ENCODE data around the gene AP1AR. TPM values are rescaled to one million over a fixed set of nuclear protein-coding genes. Genes with fewer than 3 reads are reported as not detected.

AP1AR gene
- total RNA-seq, 4 donors from 2014 or later: 13.2 to 22.6 (median 15.3) TPM

- no peak for DNase-seq (ENCODE audit: low spot score)
- TF ChIP-seq, protein P1, sequence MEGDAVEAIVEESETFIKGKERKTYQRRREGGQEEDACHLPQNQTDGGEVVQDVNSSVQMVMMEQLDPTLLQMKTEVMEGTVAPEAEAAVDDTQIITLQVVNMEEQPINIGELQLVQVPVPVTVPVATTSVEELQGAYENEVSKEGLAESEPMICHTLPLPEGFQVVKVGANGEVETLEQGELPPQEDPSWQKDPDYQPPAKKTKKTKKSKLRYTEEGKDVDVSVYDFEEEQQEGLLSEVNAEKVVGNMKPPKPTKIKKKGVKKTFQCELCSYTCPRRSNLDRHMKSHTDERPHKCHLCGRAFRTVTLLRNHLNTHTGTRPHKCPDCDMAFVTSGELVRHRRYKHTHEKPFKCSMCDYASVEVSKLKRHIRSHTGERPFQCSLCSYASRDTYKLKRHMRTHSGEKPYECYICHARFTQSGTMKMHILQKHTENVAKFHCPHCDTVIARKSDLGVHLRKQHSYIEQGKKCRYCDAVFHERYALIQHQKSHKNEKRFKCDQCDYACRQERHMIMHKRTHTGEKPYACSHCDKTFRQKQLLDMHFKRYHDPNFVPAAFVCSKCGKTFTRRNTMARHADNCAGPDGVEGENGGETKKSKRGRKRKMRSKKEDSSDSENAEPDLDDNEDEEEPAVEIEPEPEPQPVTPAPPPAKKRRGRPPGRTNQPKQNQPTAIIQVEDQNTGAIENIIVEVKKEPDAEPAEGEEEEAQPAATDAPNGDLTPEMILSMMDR (IDR thresholded peaks at IDR 0.05): no peak
- no peak for ATAC-seq (ENCODE audit: low FRiP score)
Observed at GRCh38 chr4:112210777-112211176, 20.8 kb upstream of the AP1AR start.

DNA sequence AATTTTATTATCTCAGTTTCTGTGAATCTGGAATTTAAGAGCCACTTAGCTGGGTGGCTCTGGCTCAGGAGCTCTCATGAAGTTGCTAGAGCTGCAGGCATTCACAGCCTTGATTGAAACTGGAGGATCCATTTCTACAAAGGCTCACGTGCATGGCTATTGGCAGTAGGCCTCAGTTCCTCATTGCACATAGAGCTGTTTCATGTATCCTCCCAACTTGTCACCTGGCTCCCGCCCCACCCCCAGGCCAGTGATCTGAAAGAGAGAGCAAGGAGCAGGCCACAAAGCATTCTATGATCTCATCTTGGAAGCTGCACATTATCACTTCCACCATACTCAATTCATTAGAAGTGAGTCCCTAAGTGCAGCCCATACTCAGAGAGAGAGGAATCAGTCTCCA, 18.5 kb upstream of the AP1AR start:
- TF ChIP-seq, protein P1 (IDR thresholded peaks at IDR 0.05): no peak
- ATAC-seq (ENCODE audit: low FRiP score) (no peak), DNase-seq (ENCODE audit: low spot score) (no peak)

DNA sequence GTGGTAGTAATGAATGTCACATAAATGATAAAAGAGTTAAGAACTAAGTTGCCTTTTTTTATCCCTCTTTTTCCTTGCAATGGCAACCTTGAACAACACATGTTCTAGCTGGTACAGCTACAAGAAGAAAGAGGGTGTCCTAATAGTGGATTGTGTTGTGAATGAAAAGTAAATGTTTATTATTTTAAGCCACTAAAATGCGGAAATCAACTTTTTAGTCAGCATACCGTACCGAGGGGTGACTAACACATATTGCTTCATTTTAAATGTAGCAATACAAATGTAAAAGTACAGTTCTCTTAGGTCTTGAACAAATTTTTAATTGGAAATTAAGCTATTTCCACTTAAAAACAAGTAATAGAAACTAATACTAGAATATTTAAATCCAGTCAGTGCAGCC, 17.7 kb upstream of the AP1AR start:
- TF ChIP-seq, protein P1 (IDR thresholded peaks at IDR 0.05): no peak
- DNase-seq (ENCODE audit: low spot score) (no peak), ATAC-seq (ENCODE audit: low FRiP score) (peak; percentile 32)

DNA sequence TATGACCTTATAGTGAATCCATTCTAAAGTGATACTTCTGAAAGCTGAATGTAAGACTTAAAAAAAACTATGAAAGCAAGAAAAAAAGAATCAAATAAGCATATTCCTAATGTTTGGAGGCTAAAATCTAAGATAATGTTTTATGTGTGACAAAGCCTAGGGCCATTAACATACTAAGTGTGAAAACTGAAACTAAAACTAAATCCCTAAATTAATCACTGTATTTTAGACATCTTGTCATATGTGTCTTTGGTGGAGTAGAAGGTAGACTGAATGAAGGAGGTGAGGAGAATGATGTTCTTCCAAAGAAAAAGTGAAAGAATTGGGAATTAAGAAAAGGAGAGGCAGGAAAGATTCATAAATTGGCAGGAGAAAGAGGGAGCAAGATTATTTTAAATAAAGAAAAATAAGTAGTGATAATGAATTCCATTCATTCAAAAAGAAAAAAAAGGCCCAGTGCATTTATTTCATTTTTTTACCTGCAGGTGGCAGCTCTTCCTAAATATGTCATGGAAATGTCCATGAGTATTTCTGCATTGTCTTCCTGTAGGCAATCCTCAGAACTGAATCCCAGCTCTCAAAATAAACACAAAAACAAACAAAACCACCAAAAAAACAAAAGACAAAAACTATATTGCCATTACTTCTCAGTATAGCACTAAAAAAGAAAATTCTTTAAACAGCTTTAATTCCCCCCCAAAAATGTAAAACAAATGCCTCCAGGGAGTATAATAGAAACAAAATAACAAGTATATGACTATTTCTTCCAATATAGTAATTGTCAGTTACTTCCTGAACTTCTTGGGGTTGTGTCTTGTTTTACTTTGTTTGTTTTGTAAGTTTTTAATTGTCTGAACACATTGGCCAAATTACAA, 17.0 kb upstream of the AP1AR start:
- DNase-seq (ENCODE audit: low spot score) (no peak), ATAC-seq (ENCODE audit: low FRiP score) (no peak)
- TF ChIP-seq, protein P1 (IDR thresholded peaks at IDR 0.05): no peak

DNA sequence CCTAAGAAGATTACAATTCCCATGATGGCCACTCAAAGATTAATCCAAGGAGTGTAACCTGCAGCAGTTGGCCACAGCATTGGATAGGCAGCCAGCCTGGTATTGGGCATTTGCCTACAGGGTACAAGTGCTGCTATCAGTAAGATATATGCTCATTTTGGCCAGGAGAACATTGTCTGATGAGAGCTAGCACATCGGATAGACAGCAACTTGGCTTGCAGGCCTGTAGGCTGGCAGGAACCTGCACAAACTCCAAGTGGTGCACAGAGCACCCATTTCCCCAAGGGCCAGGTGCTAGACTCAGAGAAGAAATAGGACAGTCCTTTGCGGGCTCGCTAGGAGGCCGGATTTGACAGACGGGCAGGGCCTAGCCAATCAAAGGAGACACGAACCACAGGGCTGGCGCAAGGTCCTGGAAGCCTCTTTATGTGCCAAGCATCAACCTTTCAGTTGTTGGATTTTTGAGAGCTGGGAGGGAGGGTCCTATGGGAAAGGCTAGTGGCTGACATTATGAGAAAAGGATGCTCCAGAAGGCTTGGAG, 11.7 kb upstream of the AP1AR start:
- DNase-seq (ENCODE audit: low spot score) (no peak), ATAC-seq (ENCODE audit: low FRiP score) (no peak)
- TF ChIP-seq, protein P1 (IDR thresholded peaks at IDR 0.05): no peak

DNA sequence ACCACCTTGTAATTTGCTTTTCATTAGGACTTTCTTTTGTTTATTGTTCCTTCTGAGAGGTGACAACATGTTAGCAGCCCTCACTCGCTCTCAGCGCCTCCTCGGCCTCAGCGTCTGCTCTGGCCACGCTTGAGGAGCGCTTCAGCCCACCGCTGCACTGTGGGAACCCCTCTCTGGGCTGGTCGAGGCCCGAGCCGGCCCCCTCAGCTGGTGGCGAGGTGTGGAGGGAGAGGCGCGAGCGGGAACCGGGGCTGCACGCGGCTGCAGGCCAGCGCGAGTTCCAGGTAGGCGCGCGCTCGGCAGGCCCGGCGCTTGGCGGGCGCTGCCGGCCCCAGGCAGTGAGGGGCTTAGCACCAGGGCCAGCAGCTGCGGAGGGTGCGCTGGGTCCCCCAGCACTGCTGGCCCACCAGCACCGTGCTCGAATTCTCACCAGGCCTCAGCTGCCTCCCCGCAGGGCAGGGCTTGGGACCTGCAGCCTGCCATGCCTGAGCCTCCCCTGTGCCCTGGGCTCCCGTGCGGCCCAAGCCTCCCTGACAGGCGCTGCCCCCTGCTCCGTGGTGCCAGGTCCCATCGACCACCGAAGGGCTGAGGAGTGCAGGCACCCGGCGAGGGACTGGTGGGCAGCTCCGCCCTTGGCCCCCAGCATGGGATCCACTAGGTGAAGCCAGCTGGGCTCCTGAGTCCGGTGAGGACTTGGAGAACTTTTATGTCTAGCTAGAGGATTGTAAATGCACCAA, 9.2 kb upstream of the AP1AR start:
- ATAC-seq (ENCODE audit: low FRiP score): no peak
- no peak for DNase-seq (ENCODE audit: low spot score)
- TF ChIP-seq, protein P1 (IDR thresholded peaks at IDR 0.05): no peak
